Activated T-cell treated with anti-CD3 and anti-CD28 coated beads, Interleukin-2, amount 50 U/mL, for 1 hour (primary cell): ENCODE data around the gene TMED8.
"Not testable (repeated sequence)": the region's sequence is repeated elsewhere in the genome, so short reads cannot be mapped to it uniquely, and the experiment has no call there.

Experiments
- DNase-seq: peaks from one replicate; pipeline ENCODE4 v3.0.0-alpha.2; 2020

TMED8 gene

GRCh38 chr14:77356899-77357298, 20.0 kb downstream of the TMED8 start:
- no peak for DNase-seq

GRCh38 chr14:77355811-77356210, 21.1 kb downstream of the TMED8 start:
- no peak for DNase-seq

GRCh38 chr14:77353469-77354141, 23.3 kb downstream of the TMED8 start:
- no peak for DNase-seq

- no peak for DNase-seq
These were observed 29.1 kb downstream of the TMED8 start for GRCh38 chr14:77347751-77348150.

- DNase-seq = no peak
These were observed 30.4 kb downstream of the TMED8 start for GRCh38 chr14:77346495-77346894.

- DNase-seq = no peak
These were observed 32.4 kb downstream of the TMED8 start for GRCh38 chr14:77344377-77344996.

GRCh38 chr14:77343662-77344061, 33.2 kb downstream of the TMED8 start:
- no peak for DNase-seq

GRCh38 chr14:77342726-77343397, 34.0 kb downstream of the TMED8 start:
- no peak for DNase-seq

- no peak for DNase-seq
These were observed 36.5 kb downstream of the TMED8 start for GRCh38 chr14:77340389-77340788.

- DNase-seq = no peak
These were observed 37.5 kb downstream of the TMED8 start for GRCh38 chr14:77339407-77339806.

- no peak for DNase-seq
These were observed 38.6 kb downstream of the TMED8 start for GRCh38 chr14:77338302-77338701.

- no peak for DNase-seq
These were observed 39.0 kb downstream of the TMED8 start for GRCh38 chr14:77337880-77338279.

GRCh38 chr14:77337255-77337654, 39.6 kb downstream of the TMED8 start:
- DNase-seq = not testable (repeated sequence)

- DNase-seq = no peak
These were observed 41.3 kb downstream of the TMED8 start for GRCh38 chr14:77335576-77335975.

- no peak for DNase-seq
These were observed 47.0 kb downstream of the TMED8 start for GRCh38 chr14:77329872-77330271.

GRCh38 chr14:77327111-77327510, 49.8 kb downstream of the TMED8 start:
- DNase-seq = no peak

- DNase-seq = no peak
These were observed 51.2 kb downstream of the TMED8 start for GRCh38 chr14:77325746-77326094.

- no peak for DNase-seq
These were observed 51.8 kb downstream of the TMED8 start for GRCh38 chr14:77324816-77325745.

GRCh38 chr14:77324289-77324688, 52.6 kb downstream of the TMED8 start:
- no peak for DNase-seq

GRCh38 chr14:77323571-77323970, 53.3 kb downstream of the TMED8 start:
- no peak for DNase-seq

- DNase-seq = no peak
These were observed 53.9 kb downstream of the TMED8 start for GRCh38 chr14:77322951-77323350.

GRCh38 chr14:77322250-77322902, 54.5 kb downstream of the TMED8 start:
- no peak for DNase-seq
